ENCODE measurements around the gene RPP38. TPM values are rescaled to one million over a fixed set of nuclear protein-coding genes. Genes with fewer than 3 reads are reported as not detected.

The RPP38 gene
- total and polyA plus RNA-seq, 2 of the 8 experiments (the other 6 are each of a cell fraction or from before 2014, with no cell fraction given), result 20.8 to 23.3 TPM

Other genes starting within 250 kb of the RPP38 start
- gene SUV39H2, start 218.5 kb upstream of the RPP38 start, total RNA-seq (2021; fragmentation: NEBNext Ultra II Directional; extraction: Animal tissue kit (Norgen Biotek cat#: 25700)), result 54.9 and 62.3 TPM in 2 replicates
- gene SUV39H2, start 218.5 kb upstream of the RPP38 start, polyA plus RNA-seq (2011; rRNA removed), result 11.6 and 19.4 TPM in 2 replicates
- gene DCLRE1C, start 143.3 kb upstream of the RPP38 start, total RNA-seq (2021; fragmentation: NEBNext Ultra II Directional; extraction: Animal tissue kit (Norgen Biotek cat#: 25700)), result 5.6 and 7.4 TPM in 2 replicates
- 0.64 and 0.77 TPM in 2 replicates for gene DCLRE1C, start 143.3 kb upstream of the RPP38 start, polyA plus RNA-seq (2011; rRNA removed)
- not detected in 2 replicates for gene MEIG1, start 138.0 kb upstream of the RPP38 start, total RNA-seq (2021; fragmentation: NEBNext Ultra II Directional; extraction: Animal tissue kit (Norgen Biotek cat#: 25700))
- gene MEIG1, start 138.0 kb upstream of the RPP38 start, polyA plus RNA-seq (2011; rRNA removed), result not detected in 2 replicates
- gene OLAH, start 53.4 kb upstream of the RPP38 start, total RNA-seq (2021; fragmentation: NEBNext Ultra II Directional; extraction: Animal tissue kit (Norgen Biotek cat#: 25700)), result not detected in 2 replicates
- not detected in 2 replicates for gene OLAH, start 53.4 kb upstream of the RPP38 start, polyA plus RNA-seq (2011; rRNA removed)
- gene ACBD7, start 8.6 kb upstream of the RPP38 start, total RNA-seq (2021; fragmentation: NEBNext Ultra II Directional; extraction: Animal tissue kit (Norgen Biotek cat#: 25700)), result 17.8 and 19.6 TPM in 2 replicates
- 9.0 and 11.5 TPM in 2 replicates for gene ACBD7, start 8.6 kb upstream of the RPP38 start, polyA plus RNA-seq (2011; rRNA removed)
- 15.4 and 16.6 TPM in 2 replicates for gene NMT2, start 71.3 kb downstream of the RPP38 start, total RNA-seq (2021; fragmentation: NEBNext Ultra II Directional; extraction: Animal tissue kit (Norgen Biotek cat#: 25700))
- gene NMT2, start 71.3 kb downstream of the RPP38 start, polyA plus RNA-seq (2011; rRNA removed), result 4.4 and 4.7 TPM in 2 replicates